GM23248 (cell line): Measurements from ENCODE around the gene GLT1D1. TPM values are rescaled to one million over a fixed set of nuclear protein-coding genes. Genes with fewer than 3 reads are reported as not detected.
"Not testable (repeated sequence)": the region's sequence is repeated elsewhere in the genome, so short reads cannot be mapped to it uniquely, and the experiment has no call there.

Experiments used
- DNase-seq: peaks from one replicate; pipeline ENCODE4 v3.0.0-alpha.2; 2015
- H2AFZ ChIP-seq: fragments of 200-600 bp; sonication (generic); 2 replicates; pipeline ENCODE4 v1.6.1; 2016; ENCODE audit warnings: antibody characterized with exemption
- H3F3A ChIP-seq: fragments of 200-600 bp; sonication (generic); 2 replicates; pipeline ENCODE4 v1.6.1; 2016; ENCODE audit warnings: mild to moderate bottlenecking, antibody characterized with exemption, mixed run types; ENCODE audit not compliant: insufficient read depth
- H3K27ac ChIP-seq: fragments of 200-600 bp; sonication (generic); 2 replicates; pipeline ENCODE4 v1.5.1; 2016; ENCODE audit warnings: mild to moderate bottlenecking
- H3K27me3 ChIP-seq: fragments of 200-600 bp; sonication (generic); replicated peaks from 2 replicates; pipeline ENCODE4 v1.6.1; 2016; ENCODE audit warnings: mild to moderate bottlenecking; ENCODE audit not compliant: insufficient read depth
- H3K36me3 ChIP-seq: fragments of 200-600 bp; sonication (generic); 2 replicates; pipeline ENCODE4 v1.6.1; 2016; ENCODE audit warnings: low read depth, mild to moderate bottlenecking
- H3K4me1 ChIP-seq: fragments of 200-600 bp; sonication (generic); 2 replicates; pipeline ENCODE4 v1.6.1; 2016; ENCODE audit warnings: mild to moderate bottlenecking; ENCODE audit not compliant: insufficient read depth
- H3K4me2 ChIP-seq: fragments of 200-600 bp; sonication (generic); one replicate; pipeline ENCODE4 v1.6.1; 2016; ENCODE audit warnings: mild to moderate bottlenecking; ENCODE audit not compliant: unreplicated experiment
- H3K4me3 ChIP-seq: fragments of 200-600 bp; sonication (generic); 2 replicates; pipeline ENCODE4 v1.5.1; 2016; ENCODE audit warnings: mild to moderate bottlenecking
- H3K79me2 ChIP-seq: fragments of 200-600 bp; sonication (generic); 2 replicates; pipeline ENCODE4 v1.6.1; 2016; ENCODE audit warnings: mild to moderate bottlenecking; ENCODE audit not compliant: insufficient read depth
- H3K9ac ChIP-seq: fragments of 200-600 bp; sonication (generic); 2 replicates; pipeline ENCODE4 v1.6.1; 2016; ENCODE audit warnings: mild to moderate bottlenecking
- H3K9me2 ChIP-seq: fragments of 200-600 bp; sonication (generic); 2 replicates; pipeline ENCODE4 v1.6.1; 2016; ENCODE audit warnings: mixed run types, mild to moderate bottlenecking, moderate library complexity; ENCODE audit not compliant: insufficient read depth
- H3K9me3 ChIP-seq: fragments of 200-600 bp; sonication (generic); one replicate; pipeline ENCODE4 v1.6.1; 2017; ENCODE audit warnings: low read depth
- H4K20me1 ChIP-seq: fragments of 200-600 bp; sonication (generic); 2 replicates; pipeline ENCODE4 v1.6.0; 2016; ENCODE audit not compliant: insufficient read depth
- EZH2 ChIP-seq: fragments of 200-600 bp; sonication (generic); IDR thresholded peaks from 2 replicates; pipeline ENCODE4 v1.6.1; 2018; ENCODE audit warnings: antibody characterized with exemption, mild to moderate bottlenecking; ENCODE audit not compliant: insufficient read depth, poor library complexity, severe bottlenecking
- EZH2phosphoT487 ChIP-seq: fragments of 200-600 bp; sonication (generic); IDR thresholded peaks from 2 replicates; pipeline ENCODE4 v1.6.1; 2018; ENCODE audit warnings: antibody characterized with exemption, moderate library complexity, mild to moderate bottlenecking, low read depth; ENCODE audit not compliant: insufficient read depth
- WGBS, 2 experiments: methylation state at CpG; one replicate each; pipeline ENCODE4 v1.1.6; 2015 to 2017; ENCODE audit warnings: low lambda C conversion rate in 2 of 2, low coverage in 1 of 2; ENCODE audit errors: missing lambda C conversion rate in 2 of 2; 5-methylcytosine and 5-hydroxymethylcytosine counted together
- in situ Hi-C: fragments of 300-500 bp; cut with MboI; formaldehyde crosslinking; loops from 2 replicates; pipeline ENCODE4 v1.15.0; 2020
- polyA plus RNA-seq: library from polyadenylated mRNA; unstranded; fragments of >200 nt; fragmentation: Nextera tagmentation; extraction: Ambion mirVana; gene quantifications from 2 replicates; pipeline ENCODE4 v1.2.1, GENCODE V29; 2016
- total RNA-seq: library from RNA; depleted of rRNA; stranded (reverse); fragments of >200 nt; shearing (Covaris generic); gene quantifications from 2 replicates; pipeline ENCODE4 v1.2.3, GENCODE V29; 2014

GLT1D1 gene
- total and polyA plus RNA-seq, 2 experiments from 2014 or later = not detected

DNA sequence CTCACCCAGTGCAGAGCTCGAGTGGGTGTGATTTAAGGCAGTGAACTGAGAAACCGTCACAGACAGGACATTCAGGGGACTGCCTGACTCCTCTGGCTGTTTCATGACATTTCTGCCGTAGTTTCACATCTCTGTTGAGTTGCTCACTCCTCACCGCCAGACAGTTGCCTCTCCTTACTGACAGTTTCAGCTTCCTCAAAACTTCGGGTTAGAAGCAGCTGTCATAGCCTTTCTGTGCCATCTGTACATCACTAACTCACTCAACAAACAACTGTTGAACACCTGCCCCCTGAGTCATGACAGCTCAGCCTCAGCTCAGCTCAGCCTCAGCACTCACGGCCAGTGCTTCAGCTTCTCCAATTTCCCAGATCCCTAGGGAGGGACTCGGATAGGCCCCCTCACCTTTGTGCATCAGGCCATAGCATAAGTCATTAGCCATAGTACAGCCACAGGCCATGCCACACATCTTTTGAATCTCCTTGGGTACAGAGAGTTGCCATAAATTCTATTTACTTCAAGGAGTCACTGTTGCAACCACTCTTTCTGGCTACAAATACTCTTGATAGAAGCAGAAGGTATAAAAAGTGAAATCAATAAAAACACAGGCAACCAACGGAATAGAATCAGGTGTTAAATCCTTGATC lies 23.3 kb upstream of the GLT1D1 start:
- H3K36me3 ChIP-seq = no peaks in the 10 kb centered on the region
- H3K9me3 ChIP-seq = no peaks in the 10 kb centered on the region
- no peaks in the 10 kb centered on the region for H3F3A ChIP-seq
- H3K9me2 ChIP-seq = no peaks in the 10 kb centered on the region
- H3K4me3 ChIP-seq = no peak overlapping the region
- no peaks in the 10 kb centered on the region for H3K79me2 ChIP-seq
- TF ChIP-seq EZH2phosphoT487 = no peak
- TF ChIP-seq EZH2 = no peak
- peaks cover under 1% of the 10 kb centered on the region; the same call in 1 of the 2 replicates for H3K4me1 ChIP-seq
- in situ Hi-C loops = no loop called here
- no peaks in the 10 kb centered on the region for H4K20me1 ChIP-seq
- DNase-seq = no peak
- H3K27me3 ChIP-seq = no peaks in the 10 kb centered on the region
- no peak overlapping the region for H3K4me2 ChIP-seq
- no peak overlapping the region for H3K9ac ChIP-seq
- no peak overlapping the region for H2AFZ ChIP-seq
- no peak overlapping the region for H3K27ac ChIP-seq
- 33 to 37% methylated on average over 8 of the region's 8 CpGs for WGBS, 2 experiments

DNA sequence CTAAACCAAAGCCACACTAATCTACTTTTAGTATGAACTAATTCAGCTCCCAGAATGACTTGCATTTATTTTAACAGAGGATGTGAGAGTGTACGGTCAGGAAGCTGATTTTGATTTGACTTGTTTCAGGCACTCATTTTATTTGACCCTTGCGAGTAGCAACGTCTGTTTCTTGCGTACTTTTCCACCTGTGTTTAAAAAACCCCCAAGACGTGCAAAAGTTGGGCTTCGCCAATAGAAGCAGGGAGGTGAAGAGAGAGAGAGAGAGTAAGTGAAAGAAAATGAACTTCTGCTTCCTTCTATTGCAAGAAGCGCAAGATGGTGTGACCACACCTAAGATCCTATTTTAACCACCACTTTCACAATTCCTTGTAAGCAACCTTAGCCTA lies 22.8 kb upstream of the GLT1D1 start:
- Histone ChIP-seq H3K4me2 (no peak overlapping the region), H3K9me3 (no peaks in the 10 kb centered on the region), H3K4me3 (no peak overlapping the region), H3F3A (no peaks in the 10 kb centered on the region), H3K79me2 (no peaks in the 10 kb centered on the region), H4K20me1 (no peaks in the 10 kb centered on the region), H2AFZ (no peak overlapping the region), H3K9me2 (no peaks in the 10 kb centered on the region), H3K4me1 (no peaks in the 10 kb centered on the region), H3K27me3 (no peaks in the 10 kb centered on the region), H3K9ac (no peak overlapping the region), H3K27ac (no peak overlapping the region), H3K36me3 (no peaks in the 10 kb centered on the region)
- no peak for DNase-seq
- 78 to 79% methylated on average over 7 of the region's 7 CpGs for WGBS, 2 experiments
- no peak for TF ChIP-seq EZH2
- TF ChIP-seq EZH2phosphoT487 = no peak
- in situ Hi-C loops = no loop called here

DNA sequence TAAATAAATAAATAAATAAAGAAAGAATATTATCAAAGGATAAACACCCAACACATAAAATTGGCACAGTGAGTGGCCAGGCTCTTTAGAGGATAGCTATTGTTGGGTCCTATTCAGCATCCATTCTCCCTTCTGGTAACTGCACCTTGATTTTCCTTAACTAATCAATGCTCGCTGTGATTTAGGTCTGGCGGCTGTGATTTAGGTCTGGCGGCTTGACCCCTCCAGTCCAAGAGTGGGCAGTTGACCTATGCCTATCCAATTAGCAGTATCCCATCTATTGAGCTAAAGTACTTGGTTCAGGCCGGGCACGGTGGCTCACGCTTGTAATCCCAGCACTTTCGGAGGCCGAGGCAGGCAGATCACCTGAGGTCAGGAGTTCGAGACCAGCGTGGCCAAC lies 19.9 kb upstream of the GLT1D1 start:
- Histone ChIP-seq H3K27me3 (no peaks in the 10 kb centered on the region), H4K20me1 (no peaks in the 10 kb centered on the region), H3K4me3 (no peak overlapping the region), H3K4me2 (no peak overlapping the region), H3K4me1 (no peaks in the 10 kb centered on the region), H2AFZ (no peak overlapping the region), H3F3A (no peaks in the 10 kb centered on the region), H3K27ac (no peak overlapping the region), H3K9me3 (no peaks in the 10 kb centered on the region), H3K9ac (no peak overlapping the region), H3K79me2 (no peaks in the 10 kb centered on the region), H3K36me3 (no peaks in the 10 kb centered on the region), H3K9me2 (no peaks in the 10 kb centered on the region)
- TF ChIP-seq EZH2phosphoT487 (no peak), EZH2 (no peak)
- 80 to 86% methylated on average over 10 of the region's 10 CpGs for WGBS, 2 experiments
- in situ Hi-C loops = no loop called here
- no peak for DNase-seq

DNA sequence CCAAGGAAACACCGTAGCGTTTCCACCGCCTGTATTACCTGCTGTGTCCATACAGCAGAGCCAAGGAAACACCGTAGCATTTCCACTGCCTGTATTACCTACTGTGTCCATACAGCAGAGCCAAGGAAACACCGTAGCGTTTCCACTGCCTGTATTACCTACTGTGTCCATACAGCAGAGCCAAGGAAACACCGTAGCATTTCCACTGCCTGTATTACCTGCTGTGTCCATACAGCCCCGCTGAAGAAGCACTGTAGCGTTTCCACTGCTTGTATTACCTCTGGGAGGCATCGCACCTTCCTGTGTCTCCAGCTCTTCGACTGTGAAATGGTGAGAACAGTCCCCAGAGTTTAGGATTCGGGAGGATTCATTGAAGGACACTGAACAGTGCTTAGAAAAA lies 13.4 kb upstream of the GLT1D1 start:
- H3K9me3 ChIP-seq, in situ Hi-C loops, H3K9ac ChIP-seq, H3K79me2 ChIP-seq, H4K20me1 ChIP-seq, H2AFZ ChIP-seq, H3K4me2 ChIP-seq, H3K27me3 ChIP-seq, H3K27ac ChIP-seq, H3K36me3 ChIP-seq, H3K9me2 ChIP-seq, H3K4me3 ChIP-seq, DNase-seq, H3F3A ChIP-seq, H3K4me1 ChIP-seq: not testable (repeated sequence)
- 42 to 51% methylated on average over 12 of the region's 12 CpGs for WGBS, 2 experiments
